HG03097 (cell line): Measurements from ENCODE around the gene STK32B.
"Not testable (repeated sequence)": the region's sequence is repeated elsewhere in the genome, so short reads cannot be mapped to it uniquely, and the experiment has no call there.

Experiments used
- ATAC-seq: cut with Tn5 transposase; IDR thresholded peaks from one replicate; pipeline ENCODE4 v1.9.1; 2021; ENCODE audit not compliant: unreplicated experiment, low FRiP score

The STK32B gene

DNA sequence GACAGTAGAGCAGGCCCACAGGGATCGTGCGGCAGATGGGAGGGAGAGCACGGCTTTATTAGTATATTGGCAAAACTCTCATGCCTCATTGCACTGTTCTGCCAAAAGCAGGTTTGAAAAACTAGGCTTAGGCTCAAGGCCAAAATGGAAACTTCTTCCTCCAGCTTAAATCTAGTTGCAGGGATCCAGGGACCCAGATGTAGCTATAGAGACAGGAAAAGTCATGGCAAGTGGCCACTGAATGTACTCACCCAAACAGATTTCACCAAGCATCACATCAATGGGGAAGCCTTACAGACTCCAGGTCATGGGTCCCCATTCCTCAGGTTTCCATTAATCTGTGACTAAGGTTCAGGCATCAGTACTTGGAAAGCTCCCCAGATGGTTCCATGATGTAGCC is 149.2 kb downstream of the STK32B start:
- ATAC-seq, result no peak

DNA sequence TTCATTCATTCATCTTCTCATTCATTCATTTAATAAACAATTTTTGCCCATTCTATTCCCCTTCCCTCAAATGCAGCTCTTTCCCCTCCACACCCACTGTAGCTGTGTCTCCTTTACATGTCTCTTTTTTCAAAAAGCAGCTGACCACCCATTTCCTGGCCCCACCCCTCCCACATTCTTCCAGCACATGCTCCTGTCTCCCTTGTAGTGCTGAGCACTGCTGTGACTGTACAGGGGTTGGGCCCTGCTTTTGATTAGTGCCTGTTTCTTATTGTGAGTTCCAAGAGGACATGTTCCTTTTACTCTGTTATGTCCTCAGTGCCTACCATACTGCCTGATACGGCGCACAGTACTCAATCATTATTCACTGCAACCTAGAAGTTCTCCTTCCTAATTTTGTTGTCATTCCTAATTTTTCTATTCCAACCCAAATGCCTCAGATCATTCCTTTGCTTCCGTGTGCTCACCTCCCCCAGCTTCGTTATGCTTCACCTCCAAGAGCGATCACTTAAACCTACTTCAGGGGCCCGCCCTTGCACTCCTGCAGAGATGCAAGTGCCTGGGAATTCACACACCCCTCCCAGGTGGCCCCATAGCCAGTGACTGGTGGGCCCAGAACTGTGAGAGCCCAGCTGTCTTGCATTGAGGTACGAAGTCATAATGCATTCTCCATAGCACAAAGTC is 152.2 kb downstream of the STK32B start:
- no peak for ATAC-seq

DNA sequence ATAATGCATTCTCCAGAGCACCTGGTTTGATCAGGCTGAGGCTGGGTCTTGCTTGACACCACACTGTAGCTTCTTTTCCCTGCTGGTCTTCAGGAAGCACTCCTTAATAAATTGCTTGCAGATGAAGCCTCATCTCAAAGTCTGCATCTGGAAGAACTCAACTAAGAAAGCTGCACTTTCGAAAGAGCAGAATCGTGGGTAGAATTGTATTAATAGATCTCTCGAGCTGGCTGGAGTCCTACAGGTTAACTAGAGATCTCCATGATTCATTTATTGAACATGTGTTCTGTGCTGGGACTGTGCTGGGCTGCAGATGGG is 152.7 kb downstream of the STK32B start:
- ATAC-seq, result no peak

DNA sequence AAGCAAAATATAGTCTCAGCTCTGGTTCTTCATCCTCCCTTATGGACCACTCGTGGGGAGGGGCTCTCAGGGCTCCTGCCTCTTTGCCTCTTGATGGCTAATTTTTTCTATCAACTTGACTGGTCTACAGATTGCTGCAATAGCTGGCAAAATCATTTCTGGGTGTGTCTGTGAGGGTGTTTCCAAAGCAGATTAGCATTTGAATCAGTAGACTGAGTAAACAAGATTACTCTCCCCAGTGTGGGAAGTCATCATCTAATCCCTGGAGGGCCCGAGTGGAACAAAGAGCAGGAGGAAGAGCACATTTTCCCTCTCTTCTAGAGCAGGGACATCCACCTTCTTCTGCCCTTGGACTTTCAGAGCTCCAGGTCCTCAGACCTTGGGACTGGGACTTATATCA is 153.5 kb downstream of the STK32B start:
- ATAC-seq, result no peak

DNA sequence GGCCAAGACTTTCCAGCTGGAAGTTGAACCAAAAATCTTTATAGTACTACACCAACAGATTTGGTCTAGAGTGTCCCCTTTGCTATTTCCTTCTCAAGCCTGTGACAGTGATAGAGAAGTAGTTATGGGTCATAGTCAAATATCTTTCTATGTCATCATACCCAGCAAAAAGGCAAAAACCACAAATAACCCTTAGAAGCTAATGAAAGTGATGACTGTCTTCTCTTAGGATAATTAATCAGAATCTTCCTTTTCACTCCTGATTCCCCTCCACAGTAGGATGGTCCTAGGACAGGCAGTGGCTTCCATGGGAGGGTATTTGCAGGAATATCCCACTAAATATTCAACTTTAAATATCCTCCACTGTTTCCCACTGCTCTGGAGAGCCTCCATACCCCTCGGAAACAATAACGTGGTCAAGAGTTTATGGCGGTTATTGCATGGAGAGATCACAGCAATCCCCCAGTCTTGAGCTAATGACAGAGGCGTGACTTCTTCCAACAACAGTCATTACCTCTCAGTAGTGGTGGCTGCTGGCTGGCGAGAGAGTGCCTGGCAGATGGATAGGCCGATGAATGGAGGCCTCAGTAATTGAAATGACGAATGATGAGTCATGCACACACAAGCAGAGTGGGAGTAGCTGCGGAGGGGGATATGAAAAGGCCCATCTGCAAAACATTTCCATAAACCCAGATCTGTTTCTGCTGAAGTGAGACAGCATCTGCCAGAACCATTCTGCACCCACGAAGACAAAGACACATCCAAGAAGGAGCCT is 154.9 kb downstream of the STK32B start:
- no peak for ATAC-seq

DNA sequence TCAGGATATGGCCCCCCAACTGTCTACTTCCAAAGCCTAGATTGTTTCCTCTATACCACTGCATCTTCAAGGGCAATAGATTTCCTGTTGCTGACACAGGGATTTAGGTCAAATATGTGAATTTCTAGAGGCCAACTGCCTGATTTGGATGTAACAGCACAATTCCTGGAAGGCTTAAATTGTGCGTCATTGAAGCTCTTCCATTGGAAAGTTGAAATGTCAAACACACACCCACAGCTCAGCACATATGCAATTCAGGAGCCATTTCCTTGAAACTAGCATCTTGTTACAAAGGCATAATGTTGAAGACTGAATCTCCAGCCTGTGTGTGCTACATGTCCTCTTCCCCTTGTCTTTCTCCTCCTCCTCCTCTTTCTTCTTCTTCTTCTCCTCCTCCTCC is 158.6 kb downstream of the STK32B start:
- ATAC-seq, result no peak

DNA sequence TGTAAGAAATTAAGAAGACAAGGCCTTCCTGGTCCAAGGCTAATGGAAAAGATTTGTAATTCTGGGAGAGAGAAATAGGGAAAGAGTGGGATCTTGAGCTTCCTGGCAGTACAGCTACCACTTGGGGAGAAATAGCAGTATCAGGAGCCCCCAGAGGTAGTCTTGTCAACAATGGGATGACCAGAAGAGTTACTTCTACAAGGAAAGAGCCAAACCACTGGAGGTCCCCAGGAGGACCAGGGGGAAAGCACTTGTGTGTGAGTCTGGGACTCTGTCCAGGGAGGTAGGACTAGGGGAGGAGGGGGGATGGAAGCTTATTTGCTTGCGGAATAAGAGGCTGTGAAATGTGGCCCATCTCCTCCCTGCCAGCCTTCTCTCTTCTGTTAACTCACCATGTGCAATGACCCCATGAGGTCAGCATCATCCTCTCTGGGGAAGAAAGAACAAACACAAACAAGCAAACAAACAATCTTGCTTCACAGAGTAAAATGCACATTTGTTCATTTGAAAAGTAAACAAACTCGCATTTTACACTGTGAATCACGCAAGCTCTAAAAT is 160.1 kb downstream of the STK32B start:
- no peak for ATAC-seq

DNA sequence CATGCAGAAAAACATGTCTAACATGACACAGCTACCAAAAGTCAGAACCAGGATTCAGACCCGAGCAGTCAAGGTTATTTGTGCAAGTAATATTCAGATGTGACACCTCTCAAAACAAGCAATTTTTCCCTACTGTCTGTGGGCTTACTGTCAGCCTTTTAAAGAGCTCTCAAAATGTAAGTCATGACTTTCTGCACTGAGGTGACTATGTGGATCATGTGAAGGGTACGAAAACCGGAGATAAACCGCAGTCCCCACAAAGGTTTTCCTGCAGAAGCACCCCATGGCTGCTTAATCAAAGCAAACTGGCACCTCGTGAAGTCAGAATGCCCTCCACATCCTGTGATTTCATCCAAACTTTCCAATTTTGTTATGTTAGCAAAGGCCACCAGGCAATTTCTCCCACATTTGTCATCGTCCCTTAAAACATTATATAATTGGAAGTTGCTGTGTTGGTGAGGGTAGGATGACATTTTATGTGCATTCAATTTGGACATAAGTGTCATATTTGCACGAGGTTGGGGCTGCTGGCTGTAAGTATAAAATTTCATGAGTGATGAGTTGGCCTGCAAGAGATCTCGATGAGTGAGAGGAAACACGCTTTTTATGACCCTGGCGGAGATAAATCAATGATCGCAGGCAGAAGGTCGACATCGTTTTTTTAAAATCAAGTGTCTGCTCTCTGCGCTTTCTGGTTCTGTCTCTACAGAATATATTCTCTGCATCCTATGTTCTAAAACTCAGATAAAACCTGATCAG is 161.2 kb downstream of the STK32B start:
- no peak for ATAC-seq

DNA sequence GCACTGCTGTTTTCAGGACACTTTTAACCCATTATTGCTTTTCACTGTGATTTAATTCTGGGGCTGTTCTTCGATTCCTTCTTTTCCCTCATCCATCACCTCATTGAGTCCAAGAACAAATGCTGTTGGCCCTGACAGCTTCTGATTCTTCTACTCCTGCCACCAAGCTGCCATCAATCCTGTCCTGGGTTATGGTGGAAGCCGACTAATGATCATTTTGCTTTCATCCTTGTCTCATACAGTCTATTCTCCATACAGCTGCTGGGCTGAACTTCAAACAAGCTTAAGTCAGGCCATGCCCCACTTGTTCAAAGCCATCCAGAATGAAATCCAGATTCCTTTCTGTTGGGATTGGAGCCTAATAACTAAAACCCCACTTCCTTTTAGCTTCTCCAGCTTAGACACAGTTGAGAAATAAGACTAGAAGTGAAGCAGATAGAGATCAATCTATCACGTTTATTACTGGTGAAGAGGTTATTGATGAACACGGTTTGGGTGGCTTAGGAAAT is 161.9 kb downstream of the STK32B start:
- ATAC-seq, result no peak

DNA sequence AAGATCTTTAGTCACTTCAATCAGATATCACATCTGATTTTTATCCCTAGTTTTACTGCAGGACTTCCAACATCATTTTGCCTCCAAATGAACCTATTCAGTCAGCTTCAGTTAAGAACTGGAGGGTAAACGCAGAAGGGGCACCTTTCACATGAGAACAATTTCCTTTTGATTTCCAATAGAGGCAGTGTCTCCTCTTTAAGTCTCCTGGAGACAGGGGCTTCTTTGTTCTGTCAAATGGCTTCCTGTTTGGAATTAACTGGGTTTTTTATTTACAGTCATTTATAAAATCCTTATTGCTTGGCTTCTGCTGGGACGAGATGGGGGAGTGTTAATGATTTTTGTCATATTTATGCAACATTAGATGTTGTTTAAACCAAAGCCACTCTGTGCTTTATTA is 164.0 kb downstream of the STK32B start:
- no peak for ATAC-seq

DNA sequence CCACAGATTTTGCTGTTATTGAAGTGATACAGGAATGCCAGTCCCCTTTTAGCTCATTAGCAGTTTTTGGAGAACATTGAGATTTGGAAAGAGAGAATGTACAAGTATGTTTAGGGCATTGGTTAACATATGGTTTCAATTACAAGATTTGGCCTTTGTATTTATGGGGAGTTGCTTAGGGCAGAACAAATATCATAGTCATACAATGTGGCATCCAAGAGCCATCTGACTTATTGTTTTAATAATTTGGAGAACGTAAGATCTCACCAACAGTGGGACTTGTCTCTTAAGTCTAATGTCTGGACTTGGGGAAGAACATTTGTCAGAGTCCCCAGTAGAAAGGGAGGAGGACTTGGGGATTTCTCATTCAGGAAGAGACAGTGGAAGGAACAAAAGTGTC is 166.1 kb downstream of the STK32B start:
- ATAC-seq, result no peak

DNA sequence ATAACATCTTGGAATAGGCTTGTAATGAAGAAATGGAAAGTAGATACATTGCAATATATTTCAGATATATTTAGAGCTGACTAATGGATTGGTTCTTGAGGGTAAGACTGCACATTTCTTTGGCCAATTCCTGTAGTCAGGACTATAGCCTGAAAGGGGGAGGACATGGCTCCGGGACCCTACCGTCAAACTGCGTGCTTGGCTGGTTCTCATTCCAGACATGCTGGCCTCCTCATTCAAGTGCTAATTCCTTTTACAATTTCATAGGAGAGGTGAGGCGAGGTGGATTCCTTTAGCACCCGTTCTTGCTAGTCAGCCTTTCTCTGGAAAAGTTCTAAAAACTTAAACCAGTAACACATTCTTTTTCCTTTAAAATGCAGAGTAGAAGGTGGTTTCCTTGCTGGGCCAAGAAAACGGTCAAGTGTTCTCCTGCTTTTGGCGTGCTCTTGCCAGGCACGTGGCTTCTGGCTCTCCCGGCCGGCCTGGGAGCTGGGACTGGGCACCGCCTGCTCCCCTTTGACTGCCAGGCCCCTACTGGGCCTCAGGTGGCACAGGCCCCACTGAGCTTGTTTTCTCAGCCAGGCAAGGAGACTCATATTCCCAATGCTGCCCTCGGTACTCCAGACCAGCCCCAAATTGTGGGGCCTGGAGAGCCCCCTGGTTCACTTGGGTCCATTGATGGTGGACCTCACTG is 167.2 kb downstream of the STK32B start:
- no peak for ATAC-seq

DNA sequence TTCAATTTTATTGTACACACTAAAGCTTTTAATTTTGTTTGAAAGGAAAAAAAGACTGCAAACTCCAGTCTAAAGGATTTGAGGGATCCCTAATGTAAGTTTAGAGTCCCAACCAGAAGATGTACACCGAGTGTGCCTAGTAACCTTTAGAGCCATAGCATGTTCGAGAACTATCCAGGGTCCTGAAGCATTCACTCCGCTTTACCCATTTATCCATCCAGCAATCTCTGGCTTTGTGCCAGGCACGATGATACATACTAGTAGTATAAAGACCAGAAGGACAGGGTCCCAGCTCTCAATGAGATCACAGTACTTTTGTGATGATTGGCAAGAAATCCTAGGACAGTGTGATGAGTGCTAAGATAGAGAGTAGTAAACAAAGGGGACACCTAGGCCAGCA is 168.7 kb downstream of the STK32B start:
- ATAC-seq, result no peak

DNA sequence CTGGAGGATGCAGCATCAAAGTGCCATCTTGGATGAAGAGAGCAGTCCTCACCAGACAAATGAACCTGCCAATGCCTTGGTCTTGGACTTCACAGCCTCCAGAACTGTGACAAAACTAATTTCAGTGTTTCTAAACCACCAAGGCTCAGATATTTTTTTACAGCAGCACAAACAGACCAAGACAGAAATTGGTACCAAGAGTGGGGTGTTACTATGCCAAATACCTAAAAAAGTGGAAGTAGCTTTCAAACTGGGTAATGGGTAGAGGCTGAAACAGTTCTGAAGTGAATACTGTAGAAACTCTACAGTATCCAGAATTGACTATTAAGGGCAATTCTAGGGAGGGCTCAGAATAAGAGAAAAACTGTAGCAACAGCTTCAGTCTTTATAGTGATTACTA is 170.8 kb downstream of the STK32B start:
- ATAC-seq, result no peak

DNA sequence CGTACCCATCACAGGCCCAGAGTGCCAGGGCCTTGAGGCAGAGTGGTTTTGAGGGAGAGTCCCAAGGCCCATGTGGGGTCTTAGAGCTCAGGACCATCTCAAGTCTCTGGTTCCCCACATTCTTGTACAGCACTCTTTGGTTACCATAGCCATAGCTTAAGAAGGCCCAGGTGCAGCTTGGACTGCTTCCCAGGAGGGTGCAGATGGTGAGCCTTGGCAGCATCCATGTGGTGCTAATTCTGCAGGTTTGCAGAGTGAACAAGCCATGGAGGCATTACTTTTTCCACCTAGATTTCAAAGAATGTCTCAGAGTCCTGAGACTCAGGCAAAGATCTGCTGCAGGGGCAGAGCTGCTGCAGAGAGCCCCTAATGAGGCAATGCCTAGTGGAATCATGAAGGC is 171.7 kb downstream of the STK32B start:
- no peak for ATAC-seq

DNA sequence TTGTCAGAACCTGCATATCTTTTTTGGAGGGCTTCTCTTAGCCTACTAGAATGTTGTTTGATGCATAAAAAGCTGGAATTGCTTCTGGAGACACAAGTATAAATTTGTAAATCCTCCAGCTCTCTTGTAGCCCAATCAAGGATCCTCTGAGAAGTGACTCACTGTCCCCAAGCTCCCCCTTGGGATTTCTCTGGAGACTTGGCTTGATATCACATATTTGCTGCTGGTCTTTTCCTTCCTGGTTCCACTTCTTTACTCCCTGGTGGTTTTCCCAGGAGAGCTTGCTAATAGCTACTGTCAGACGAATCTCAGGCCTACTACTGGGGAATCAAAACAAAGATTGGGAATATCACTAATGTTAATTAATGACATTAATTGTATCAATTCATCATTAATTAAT is 173.1 kb downstream of the STK32B start:
- no peak for ATAC-seq

DNA sequence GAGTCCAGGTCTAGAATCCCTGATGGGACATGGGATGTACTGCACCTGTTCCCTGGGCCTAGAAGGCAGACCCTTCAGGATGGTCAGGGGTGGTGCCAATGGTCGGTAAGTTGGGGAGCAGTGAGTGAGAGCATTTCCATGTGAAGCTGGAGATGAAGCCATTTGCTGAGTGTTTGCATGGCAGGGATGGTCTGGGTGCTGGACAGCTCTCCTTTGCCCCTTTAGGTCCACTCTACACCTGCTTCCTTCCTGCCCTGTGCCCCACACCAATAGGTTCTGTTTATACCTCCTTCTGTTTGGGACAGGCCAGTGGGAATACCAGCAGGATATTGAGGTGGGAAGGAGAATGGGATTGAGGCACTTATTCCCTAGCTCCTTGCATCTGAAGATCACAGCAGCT is 181.3 kb downstream of the STK32B start:
- no peak for ATAC-seq

DNA sequence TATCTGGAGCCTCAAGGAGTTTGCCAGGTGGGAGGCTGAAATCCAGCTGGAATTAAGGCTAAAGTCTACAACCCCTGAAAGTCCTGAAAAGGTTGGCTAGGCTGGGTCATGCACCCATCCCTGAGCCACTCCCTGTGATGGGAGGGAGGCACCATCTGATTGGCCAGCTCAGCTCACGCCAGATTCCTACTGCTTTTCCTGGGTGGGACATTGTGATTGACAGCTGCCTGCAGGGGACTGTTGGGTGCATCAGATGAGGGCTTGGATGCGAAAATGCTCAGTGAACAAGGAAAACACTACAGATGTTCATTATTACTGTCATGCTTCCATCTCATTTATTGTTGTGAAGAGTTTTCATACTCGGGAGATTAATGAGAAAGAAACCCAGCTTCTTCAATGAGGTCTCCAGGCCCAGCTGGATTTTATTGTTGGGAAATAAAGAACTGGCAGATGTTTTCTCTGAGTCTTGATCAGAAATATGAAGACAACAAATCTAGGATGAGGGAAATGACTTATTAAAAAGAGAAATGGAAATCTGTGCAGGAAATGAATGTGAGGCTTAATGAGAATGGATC is 185.9 kb downstream of the STK32B start:
- no peak for ATAC-seq

DNA sequence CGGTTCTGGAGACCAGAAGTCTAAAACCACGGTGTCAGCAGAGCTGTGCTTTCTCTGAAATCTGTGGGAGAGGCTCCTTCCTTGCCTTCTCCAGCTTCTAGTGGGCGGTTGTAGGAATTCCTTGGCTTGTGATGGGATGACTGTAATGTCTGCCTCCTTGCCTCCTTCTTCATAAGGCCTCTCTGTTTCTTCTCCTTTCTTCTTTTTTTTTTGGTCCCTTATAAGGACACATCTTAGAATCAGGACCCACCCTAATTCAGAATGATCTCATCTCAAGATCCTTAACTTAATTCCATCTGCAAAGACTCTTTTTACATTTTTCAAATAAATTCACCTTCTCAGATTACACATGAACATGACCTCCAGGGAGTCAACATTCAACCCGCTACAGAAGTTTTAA is 186.9 kb downstream of the STK32B start:
- ATAC-seq, result no peak

DNA sequence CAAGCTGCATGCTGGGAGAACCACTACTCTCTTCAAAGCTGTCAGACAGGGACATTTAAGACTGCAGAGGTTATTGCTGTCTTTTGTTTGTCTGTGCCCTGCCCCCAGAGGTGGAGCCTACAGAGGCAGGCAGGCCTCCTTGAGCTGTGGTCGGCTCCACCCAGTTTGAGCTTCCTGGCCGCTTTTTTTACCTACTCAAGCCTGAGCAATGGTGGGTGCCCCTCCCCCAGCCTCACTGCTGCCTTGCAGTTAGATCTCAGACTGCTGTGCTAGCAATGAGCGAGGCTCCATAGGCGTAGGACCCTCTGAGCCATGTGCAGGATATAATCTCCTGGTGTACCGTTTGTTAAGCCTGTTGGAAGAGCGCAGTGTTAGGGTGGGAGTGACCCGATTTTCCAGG is 195.8 kb downstream of the STK32B start:
- not testable (repeated sequence) for ATAC-seq
